Stimulated activated naive CD8-positive, alpha-beta T cell treated with anti-CD3 and anti-CD28 coated beads, Interleukin-15, amount 100 ng/mL, for 72 hours (primary cell): ENCODE measurements around the gene KDM5B.
"Not testable (repeated sequence)": the region's sequence is repeated elsewhere in the genome, so short reads cannot be mapped to it uniquely, and the experiment has no call there.

Experiments
- ATAC-seq: fragments of 150-1000 bp; cut with Tn5 transposase; 2 replicates; pipeline ENCODE4 v1.10.0; 2021; ENCODE audit warnings: mild to moderate bottlenecking, moderate library complexity
- DNase-seq, 2 donors: peaks; one replicate each; pipeline ENCODE4 v3.0.0; 2021 to 2022
- H3K27ac Mint-ChIP-seq, 2 donors: one replicate each; pipeline ENCODE4 v1.8.0; 2022; ENCODE audit warnings: mild to moderate bottlenecking in 2 of 2, mixed read lengths in 2 of 2, moderate library complexity in 2 of 2
- H3K27me3 Mint-ChIP-seq: one replicate; pipeline ENCODE4 v1.8.0; 2022; ENCODE audit warnings: mixed read lengths
- H3K4me1 Mint-ChIP-seq: one replicate; pipeline ENCODE4 v1.8.0; 2022; ENCODE audit warnings: mild to moderate bottlenecking, mixed read lengths
- H3K4me3 Mint-ChIP-seq, 2 donors: one replicate each; pipeline ENCODE4 v1.8.0; 2022; ENCODE audit warnings: mild to moderate bottlenecking in 2 of 2, mixed read lengths in 2 of 2, moderate library complexity in 1 of 2
- H3K9me3 Mint-ChIP-seq, 2 donors: one replicate each; pipeline ENCODE4 v1.8.0; 2022; ENCODE audit warnings: mixed read lengths in 2 of 2

KDM5B gene

DNA sequence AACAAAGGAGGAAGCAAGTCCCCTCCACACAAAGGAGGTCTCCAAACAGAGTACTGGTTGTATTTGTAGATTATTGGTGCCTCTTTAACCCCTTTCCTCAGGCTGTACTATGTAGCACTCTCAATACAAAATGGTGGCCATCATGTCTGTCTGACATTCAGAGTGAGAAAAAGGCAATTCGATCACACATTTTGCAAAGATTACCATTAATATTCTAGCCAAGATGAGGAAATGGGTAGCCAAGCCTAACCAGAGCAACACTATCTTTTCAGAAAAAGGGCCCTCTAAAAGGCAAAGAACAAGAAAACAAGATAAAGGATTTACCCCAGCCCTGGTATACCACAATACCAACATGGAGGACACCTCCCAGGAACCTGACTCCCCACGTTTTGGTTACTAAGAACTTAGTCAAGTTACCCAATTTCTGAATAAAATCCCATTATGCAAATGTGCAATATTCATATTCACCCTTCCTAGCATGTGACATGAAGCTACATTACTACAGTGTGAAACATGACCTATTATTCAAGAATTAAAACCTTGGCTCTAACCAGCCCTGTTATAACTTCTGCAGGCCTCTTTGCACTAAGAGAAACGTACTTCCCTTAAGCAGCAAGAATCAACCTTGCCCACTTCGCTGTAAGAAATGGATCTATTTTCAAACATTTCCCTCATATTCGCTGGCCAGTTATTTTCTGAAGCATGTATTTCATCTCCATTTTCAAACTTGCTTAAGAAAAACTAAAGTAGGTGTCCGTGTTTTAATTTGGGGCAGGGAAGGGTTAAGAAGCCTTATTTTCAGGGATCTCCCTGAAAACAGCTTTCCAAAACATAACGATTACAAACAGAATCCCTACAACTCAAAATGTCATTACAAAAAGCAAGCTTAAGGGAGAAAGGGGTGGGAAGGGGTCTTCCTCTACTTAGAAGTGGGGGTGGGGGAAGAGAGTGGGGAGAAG is 2.1 kb downstream of the KDM5B start:
- Mint-ChIP-seq H3K4me3 (peak overlapping the region; percentile 86 to 89), H3K27ac (peak overlapping the region; percentile 92 to 93), H3K27me3 (peaks cover 11% of the 10 kb centered on the region), H3K4me1 (peaks cover 71% of the 10 kb centered on the region), H3K9me3 (no peaks in the 10 kb centered on the region)
- ATAC-seq (peak; percentile 16), DNase-seq (no peak)

DNA sequence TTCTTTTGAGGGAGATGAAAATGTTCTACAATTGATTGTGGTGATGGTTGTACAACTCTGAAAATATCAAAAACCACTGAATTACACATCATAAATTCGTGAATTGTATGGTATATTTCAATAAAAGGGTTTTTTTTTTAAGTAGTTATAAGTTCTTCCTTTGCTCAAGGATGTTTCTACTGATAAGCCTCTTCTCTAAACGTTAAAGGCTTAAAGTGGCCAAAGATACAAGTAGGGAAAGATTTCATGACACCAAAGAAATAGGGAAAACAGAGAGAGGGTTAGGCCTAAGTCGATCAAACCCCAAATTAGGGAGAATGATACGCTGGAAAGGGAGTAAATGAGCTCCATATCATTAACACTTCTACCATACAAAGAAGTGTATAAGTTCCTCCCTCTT is 4.1 kb downstream of the KDM5B start:
- ATAC-seq: no peak
- no peaks in the 10 kb centered on the region for H3K9me3 Mint-ChIP-seq
- H3K27ac Mint-ChIP-seq: peak overlapping the region in 1 of 2 donors; percentile 27
- H3K4me3 Mint-ChIP-seq: peak overlapping the region in 1 of 2 donors; percentile 3
- H3K4me1 Mint-ChIP-seq: peaks cover 68% of the 10 kb centered on the region
- H3K27me3 Mint-ChIP-seq: peaks cover 6% of the 10 kb centered on the region
- DNase-seq: no peak

- no peak for ATAC-seq
- Mint-ChIP-seq H3K4me3 (peak overlapping the region; percentile 33 to 74), H3K27ac (peak overlapping the region in 1 of 2 donors; percentile 65), H3K9me3 (no peaks in the 10 kb centered on the region), H3K4me1 (peaks cover 68% of the 10 kb centered on the region), H3K27me3 (no peaks in the 10 kb centered on the region)
- DNase-seq: no peak
These were observed 5.0 kb downstream of the KDM5B start for GRCh38 chr1:202802998-202803932.

- Mint-ChIP-seq H3K27me3 (no peaks in the 10 kb centered on the region), H3K4me3 (peak overlapping the region; percentile 39 to 74), H3K27ac (no peak overlapping the region), H3K9me3 (no peaks in the 10 kb centered on the region), H3K4me1 (peaks cover 80% of the 10 kb centered on the region)
- DNase-seq (no peak), ATAC-seq (peak; percentile 27)
These were observed 6.2 kb downstream of the KDM5B start for GRCh38 chr1:202802034-202802433.

GRCh38 chr1:202801175-202801574 is 7.0 kb downstream of the KDM5B start:
- Mint-ChIP-seq H3K27me3 (no peaks in the 10 kb centered on the region), H3K4me1 (peaks cover 86% of the 10 kb centered on the region), H3K27ac (no peak overlapping the region), H3K9me3 (no peaks in the 10 kb centered on the region), H3K4me3 (no peak overlapping the region)
- no peak for DNase-seq
- ATAC-seq: no peak

GRCh38 chr1:202800742-202801141 is 7.5 kb downstream of the KDM5B start:
- no peak overlapping the region for H3K27ac Mint-ChIP-seq
- H3K9me3 Mint-ChIP-seq: no peaks in the 10 kb centered on the region
- DNase-seq (no peak), ATAC-seq (no peak)
- no peak overlapping the region for H3K4me3 Mint-ChIP-seq
- H3K4me1 Mint-ChIP-seq: peaks cover 85% of the 10 kb centered on the region
- H3K27me3 Mint-ChIP-seq: no peaks in the 10 kb centered on the region

DNA sequence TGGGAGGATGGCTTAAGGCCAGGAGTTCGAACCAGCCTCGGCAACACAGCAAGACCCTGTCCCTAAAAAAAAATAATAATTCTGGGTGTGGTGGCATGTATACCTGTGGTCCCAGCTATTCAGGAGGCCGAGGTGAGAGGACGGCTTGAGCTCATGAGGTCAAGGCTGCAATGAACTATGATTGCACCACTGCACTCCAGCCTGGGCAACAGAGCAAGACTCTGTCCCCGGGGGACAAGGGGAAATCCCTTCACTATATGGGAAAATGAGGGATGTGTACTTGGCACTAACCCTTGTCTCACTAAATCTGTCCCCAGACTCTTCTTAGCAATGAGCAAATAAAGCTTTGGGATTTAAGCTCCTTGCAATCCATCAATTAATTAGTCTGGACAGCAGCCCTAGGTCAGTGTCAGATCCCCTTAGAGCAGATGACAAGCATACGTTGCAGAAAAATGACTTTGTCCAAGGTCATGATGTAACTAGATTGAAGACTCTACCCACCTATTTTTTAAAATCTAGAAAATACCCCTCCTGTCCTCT is 9.4 kb downstream of the KDM5B start:
- H3K27me3 Mint-ChIP-seq: no peaks in the 10 kb centered on the region
- no peak for ATAC-seq
- H3K4me3 Mint-ChIP-seq: no peak overlapping the region
- DNase-seq: no peak
- no peaks in the 10 kb centered on the region for H3K9me3 Mint-ChIP-seq
- peaks cover 75% of the 10 kb centered on the region for H3K4me1 Mint-ChIP-seq
- H3K27ac Mint-ChIP-seq: no peak overlapping the region

- Mint-ChIP-seq H3K4me1 (peaks cover 69% of the 10 kb centered on the region), H3K4me3 (no peak overlapping the region)
These were observed 10.0 kb downstream of the KDM5B start for GRCh38 chr1:202798260-202798659.

GRCh38 chr1:202796670-202797069 is 11.6 kb downstream of the KDM5B start:
- no peaks in the 10 kb centered on the region for H3K9me3 Mint-ChIP-seq
- no peak for ATAC-seq
- no peak for DNase-seq
- H3K4me3 Mint-ChIP-seq: no peak overlapping the region
- H3K27me3 Mint-ChIP-seq: no peaks in the 10 kb centered on the region
- H3K4me1 Mint-ChIP-seq: peaks cover 53% of the 10 kb centered on the region
- no peak overlapping the region for H3K27ac Mint-ChIP-seq

More at GRCh38 chr1:202798260-202798659, 10.0 kb downstream of the KDM5B start:
- DNase-seq (no peak), ATAC-seq (no peak)
- Mint-ChIP-seq H3K9me3 (no peaks in the 10 kb centered on the region), H3K27me3 (no peaks in the 10 kb centered on the region), H3K27ac (no peak overlapping the region)

GRCh38 chr1:202794931-202795330 is 13.3 kb downstream of the KDM5B start:
- not testable (repeated sequence) for ATAC-seq, H3K9me3 Mint-ChIP-seq, H3K4me3 Mint-ChIP-seq, H3K27me3 Mint-ChIP-seq, DNase-seq, H3K27ac Mint-ChIP-seq
- peaks cover 39% of the 10 kb centered on the region for H3K4me1 Mint-ChIP-seq

DNA sequence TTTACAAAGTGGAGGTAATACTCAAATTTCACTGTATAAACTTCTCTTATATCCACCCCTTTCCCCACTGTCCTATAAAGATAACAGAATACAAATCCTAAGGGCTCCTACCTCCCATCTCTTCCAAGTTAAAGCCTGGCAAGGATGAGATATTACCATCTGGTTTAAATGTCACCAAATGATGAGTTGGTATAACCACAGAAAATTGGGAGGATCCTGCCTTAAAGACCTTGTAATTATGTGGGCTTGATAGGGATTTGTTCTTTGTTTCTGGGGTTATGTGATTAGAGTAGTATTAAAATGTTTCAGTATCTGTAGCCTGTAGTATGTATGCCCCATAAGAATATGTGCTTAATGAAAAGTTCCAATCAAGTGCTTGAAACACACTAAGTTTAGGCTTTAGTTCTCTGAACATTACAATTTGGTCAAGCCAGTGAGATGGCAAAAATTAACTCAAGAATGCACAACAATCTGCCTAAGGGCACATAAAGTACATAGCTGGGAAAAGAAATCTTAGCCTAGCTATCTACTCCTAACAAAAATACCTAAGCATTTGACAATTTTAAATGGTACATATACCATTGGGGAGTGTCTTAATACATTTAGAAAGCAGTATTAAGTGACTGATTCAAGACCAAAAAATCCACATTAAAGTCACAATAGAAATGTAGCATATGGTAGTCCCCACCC is 14.0 kb downstream of the KDM5B start:
- no peaks in the 10 kb centered on the region for H3K9me3 Mint-ChIP-seq
- DNase-seq (no peak), ATAC-seq (no peak)
- H3K27ac Mint-ChIP-seq: no peak overlapping the region
- H3K4me1 Mint-ChIP-seq: peaks cover 43% of the 10 kb centered on the region
- H3K27me3 Mint-ChIP-seq: no peaks in the 10 kb centered on the region
- H3K4me3 Mint-ChIP-seq: no peak overlapping the region

DNA sequence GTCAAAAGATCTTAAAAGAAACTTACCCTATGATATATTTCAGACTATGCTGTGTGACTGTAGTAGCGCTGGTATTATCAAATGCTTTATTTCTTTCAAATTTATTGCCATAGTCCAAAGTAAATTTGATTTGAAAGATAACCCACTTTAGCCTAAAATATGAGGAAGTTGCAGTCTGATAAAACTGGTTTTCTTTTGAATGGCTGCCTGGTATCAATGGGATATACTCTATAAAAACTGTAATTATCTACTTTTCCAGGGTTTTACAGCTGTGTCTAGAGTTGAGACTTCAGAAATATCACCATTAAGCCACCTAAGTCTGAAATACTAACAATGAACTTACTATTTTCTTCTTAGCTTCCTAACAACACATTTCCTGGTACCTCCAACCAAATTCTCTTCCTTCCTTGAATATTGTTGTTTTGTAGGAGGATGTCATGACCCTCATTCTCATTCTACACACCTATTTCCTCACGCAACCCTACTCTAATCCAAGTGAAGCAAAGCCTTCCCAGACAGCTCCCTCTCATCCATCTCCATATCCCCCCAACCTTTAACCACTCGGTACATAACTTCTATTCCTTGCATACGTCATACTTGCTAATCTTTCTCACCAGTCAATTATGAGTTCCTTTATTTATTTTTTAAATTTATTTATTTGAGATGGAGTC is 17.0 kb downstream of the KDM5B start:
- peaks cover 17% of the 10 kb centered on the region for H3K4me1 Mint-ChIP-seq
- DNase-seq (no peak), ATAC-seq (no peak)
- H3K4me3 Mint-ChIP-seq: no peak overlapping the region
- H3K9me3 Mint-ChIP-seq: peaks cover 0 to 5% of the 10 kb centered on the region in 2 donors
- H3K27ac Mint-ChIP-seq: no peak overlapping the region
- H3K27me3 Mint-ChIP-seq: no peaks in the 10 kb centered on the region

GRCh38 chr1:202788800-202789199 is 19.4 kb downstream of the KDM5B start:
- peaks cover 0 to 5% of the 10 kb centered on the region in 2 donors for H3K9me3 Mint-ChIP-seq
- peaks cover 8% of the 10 kb centered on the region for H3K4me1 Mint-ChIP-seq
- DNase-seq (no peak), ATAC-seq (no peak)
- no peak overlapping the region for H3K4me3 Mint-ChIP-seq
- H3K27me3 Mint-ChIP-seq: no peaks in the 10 kb centered on the region
- no peak overlapping the region for H3K27ac Mint-ChIP-seq

DNA sequence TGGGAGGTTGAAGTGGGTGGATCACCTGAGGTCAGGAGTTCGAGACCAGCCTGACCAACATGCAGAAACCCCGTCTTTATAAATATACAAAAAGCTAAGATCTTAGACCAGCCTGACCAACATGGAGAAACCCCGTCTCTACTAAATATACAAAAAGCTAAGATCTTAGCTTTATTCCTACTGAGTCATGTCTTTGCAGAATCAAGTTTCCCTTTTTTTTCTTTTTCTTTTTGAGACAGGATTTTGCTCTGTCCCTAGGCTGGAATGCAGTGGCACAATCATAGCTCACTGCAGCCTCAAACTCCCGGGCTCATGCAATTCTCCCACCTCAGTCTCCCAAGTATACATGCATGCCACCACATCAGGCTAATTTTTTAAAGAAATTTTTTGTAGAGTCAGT is 21.4 kb downstream of the KDM5B start:
- Mint-ChIP-seq H3K9me3 (peaks cover 0 to 5% of the 10 kb centered on the region in 2 donors), H3K27ac (no peak overlapping the region), H3K4me3 (no peak overlapping the region), H3K4me1 (peaks cover 24% of the 10 kb centered on the region), H3K27me3 (no peaks in the 10 kb centered on the region)
- ATAC-seq (no peak), DNase-seq (no peak)
